Activated CD4-positive, alpha-beta T cell treated with anti-CD3 and anti-CD28 coated beads, Interleukin-10, Interleukin-2, amounts not matched to agents 100 ng/mL and 50 ng/mL, durations not matched to agents 16 hours and 8 hours (primary cell): ENCODE data around the gene SLC25A5.
A peak's percentile ranks its signal among the peaks of the same experiment; 100 is the strongest.
"Not testable (repeated sequence)": the region's sequence is repeated elsewhere in the genome, so short reads cannot be mapped to it uniquely, and the experiment has no call there.

Source experiments
- DNase-seq: peaks from one replicate; pipeline ENCODE4 v3.0.0-alpha.2; 2020

Gene SLC25A5

DNA sequence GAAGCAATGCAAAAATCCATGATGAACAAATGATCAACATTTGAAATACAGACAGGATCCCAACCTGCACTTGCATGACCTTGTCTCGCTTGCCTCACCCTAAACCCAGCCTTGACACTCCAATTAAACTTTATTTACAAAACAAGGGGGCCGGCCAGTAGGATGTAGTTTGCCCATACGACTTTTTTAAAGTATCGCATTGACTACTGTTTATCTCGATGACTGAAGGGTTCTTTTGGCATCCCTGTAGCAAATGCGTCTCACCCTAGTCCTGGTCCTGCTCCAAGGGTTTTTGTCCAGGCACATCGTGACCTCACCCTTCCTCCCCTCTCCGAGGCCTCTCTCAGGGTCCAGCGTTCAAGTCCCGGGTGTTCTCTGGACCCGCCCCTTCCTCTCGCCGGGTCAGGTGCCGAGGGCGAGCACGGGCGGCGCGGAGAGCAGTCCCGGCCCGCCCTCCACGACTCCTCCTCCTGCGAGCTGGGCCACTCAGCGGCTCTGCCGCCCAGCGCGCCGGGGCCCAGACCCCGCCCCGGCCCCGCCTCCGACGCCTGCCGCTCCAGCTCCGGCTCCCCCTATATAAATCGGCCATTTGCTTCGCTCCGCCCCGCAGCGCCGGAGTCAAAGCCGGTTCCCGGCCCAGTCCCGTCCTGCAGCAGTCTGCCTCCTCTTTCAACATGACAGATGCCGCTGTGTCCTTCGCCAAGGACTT lies at the start of gene SLC25A5:
Gene SLC25A5 (plus strand): TSS at position 603 of the 709 bp plus-strand sequence. CDS start 72 bp downstream, at position 675.
- DNase-seq, result peak; percentile 90

DNA sequence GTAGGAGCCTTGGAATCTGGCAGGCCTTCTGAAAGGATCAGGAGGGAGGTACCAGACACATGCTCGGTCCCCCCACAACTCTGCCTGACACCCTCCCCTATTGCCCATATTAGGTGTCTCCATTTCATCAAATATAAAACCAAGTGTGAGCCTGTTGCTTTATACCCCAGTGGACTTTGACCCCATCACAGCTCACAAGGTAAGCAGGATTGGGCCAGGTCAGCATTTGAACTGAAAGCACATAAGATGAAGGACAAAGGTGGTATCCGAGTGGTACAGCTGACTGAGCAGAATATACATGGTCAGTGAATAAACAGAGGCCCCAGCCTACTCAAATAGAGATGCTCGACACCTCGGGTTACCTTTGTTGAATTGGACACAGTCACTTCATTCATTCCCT lies 49.1 kb upstream of the SLC25A5 start:
- no peak for DNase-seq

DNA sequence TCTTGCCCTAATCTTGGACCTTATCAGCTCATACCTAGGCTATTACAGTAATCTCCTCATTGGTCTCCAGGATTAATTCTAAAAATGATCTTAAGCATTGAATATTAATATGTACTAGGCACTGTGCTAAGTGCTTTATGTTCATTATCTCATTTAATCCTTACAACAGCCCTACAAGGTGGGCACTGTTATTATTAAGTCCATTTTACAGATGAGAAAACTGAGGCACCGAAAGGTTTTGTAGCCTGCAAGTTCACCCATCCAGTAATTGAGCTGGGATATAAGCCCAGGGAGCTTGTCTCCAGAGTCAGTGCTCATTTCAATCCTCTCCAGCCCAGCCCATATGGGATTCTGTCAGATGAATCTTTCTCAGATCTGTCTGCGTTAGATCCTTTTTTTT lies 48.3 kb upstream of the SLC25A5 start:
- DNase-seq, result no peak

DNA sequence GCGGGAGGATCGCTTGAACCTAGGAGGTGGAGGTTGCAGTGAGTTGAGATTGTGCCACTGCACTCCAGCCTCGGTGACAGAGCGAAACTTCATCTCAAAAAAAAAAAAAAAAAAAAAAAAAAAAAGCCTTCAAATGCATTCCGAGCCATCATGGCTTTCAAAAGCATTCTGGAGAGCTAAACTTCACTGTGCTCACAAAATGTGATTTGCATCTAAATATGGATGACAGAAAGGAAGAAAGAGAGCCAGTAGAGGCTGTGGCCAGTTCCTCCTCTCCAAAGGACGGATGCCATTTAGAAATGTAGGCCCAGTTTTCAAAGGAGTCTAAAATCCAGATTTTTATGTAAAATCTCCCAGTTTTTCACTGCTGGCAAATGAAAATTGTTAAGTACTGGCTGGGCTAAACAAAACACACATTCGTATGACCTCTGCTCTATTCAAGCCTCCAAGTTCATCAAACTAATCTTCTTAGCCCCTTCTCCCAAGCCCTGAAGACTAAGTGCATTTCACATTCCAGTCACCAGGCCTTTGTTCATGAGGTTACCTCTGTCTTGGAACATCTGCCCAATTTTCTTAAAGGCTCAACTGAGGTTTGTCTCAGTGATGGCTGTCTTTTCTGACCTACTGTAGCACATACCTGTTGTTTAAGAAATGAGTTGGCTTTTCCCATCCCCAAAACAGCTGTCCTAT lies 47.1 kb upstream of the SLC25A5 start:
- DNase-seq, result no peak

DNA sequence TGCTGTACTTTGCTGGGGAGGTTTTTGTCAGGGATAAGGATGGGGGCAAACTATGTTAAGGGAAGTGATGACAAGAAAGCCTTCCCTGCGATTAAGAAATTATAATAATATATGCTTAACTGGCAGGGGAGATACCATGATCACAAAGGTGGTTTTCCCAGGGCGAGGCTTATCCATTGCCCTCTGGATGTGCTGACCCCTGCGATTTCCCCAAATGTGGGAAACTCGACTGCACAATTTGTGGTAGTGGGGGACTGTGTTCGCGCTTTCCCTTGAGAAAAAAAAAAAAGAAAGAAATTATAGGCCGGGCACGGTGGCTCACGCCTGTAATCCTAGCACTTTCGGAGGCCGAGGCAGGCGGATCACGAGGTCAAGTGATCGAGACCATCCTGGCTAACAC lies 44.6 kb upstream of the SLC25A5 start:
- no peak for DNase-seq

DNA sequence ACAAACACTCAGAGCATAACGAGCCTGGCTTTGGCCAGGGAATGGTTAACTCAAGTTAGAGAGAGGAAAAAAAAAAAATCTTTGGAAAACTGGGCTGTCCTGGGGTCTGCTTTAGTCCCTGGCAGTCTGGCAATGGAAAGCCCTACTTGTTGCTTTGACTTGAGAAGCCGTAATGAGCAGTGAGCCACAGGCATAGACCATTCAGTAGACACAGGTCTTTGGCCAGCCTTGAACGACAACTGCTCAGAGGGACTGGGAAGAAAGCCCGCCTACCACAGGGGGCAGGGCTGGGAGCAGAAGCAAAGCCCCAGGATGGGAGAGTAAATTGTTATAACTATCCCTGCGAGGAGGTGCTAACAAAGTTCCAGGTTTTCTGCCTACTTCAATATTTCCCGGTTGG lies 43.2 kb upstream of the SLC25A5 start:
- no peak for DNase-seq

DNA sequence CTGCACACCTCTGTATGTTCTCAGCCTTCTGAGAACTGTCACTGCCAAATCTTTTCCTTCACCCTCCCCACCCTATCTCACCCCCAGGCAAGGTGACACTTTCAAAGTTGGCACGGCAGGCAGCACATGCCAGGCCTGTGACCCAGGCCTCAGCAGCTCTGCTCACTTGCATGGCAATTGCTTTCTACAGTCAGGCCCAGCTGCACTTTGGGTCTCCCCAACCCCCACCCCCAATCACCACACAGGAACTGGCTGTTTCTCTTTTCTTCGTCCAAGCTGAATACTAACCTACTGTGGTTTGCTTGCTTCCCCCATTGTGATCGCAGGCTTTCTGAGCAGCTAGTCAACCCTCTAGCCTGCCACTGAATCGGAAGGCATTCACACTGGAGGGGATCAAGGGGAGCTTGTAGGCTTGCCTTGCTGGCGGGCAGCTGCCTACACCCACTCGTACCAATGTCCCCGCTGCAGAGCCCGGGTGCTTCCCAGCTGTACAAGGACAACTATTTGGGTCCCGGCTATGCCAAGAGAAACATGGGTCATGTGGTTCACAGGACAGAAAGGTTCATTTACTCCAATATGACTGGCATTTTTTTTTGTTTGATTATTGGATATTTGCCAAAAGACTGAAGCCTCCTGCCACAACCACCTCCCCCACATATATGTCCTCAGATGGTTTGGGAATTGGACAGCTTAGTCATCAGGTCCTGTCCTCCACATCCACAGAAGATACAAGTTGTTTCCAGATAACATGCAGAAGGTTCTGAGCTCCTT lies 41.0 kb upstream of the SLC25A5 start:
- DNase-seq, result no peak

DNA sequence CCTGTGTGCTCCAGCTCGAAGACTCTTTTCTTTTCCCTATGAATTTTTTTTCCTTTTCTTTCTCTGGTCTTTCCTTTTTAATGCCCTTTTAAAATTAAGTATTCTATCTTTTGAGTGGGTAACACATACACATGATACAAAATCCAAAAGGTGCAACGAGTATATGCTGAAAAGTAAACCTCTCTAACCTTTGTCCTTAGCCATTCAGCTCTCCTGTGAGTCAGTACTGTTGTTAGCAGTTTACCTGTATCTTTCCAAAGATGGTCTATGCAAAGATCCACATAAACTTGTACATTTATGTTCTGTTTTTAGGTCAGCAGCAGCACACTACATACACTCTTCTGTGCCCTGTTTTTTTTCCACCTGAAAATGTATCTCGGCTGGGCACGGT lies 40.5 kb upstream of the SLC25A5 start:
- DNase-seq, result no peak

DNA sequence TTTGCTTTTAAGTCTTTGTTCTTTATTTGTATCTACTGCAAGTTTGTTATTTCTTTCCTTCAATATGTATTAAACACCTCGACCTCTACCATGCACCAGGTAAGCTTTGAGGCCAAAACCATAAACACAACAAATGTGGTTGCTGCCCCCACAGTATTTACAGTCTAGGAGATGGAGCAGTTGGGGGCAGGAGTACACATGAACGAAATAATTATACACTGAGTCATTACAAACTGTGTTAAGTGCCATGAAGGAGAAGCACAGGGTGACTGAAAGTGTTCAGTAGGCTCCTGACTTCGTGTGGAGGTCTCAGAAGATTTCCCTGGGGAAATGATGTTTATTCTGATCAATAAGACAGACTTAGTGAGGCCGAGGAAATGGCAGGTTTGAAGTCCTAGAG lies 38.8 kb upstream of the SLC25A5 start:
- no peak for DNase-seq

DNA sequence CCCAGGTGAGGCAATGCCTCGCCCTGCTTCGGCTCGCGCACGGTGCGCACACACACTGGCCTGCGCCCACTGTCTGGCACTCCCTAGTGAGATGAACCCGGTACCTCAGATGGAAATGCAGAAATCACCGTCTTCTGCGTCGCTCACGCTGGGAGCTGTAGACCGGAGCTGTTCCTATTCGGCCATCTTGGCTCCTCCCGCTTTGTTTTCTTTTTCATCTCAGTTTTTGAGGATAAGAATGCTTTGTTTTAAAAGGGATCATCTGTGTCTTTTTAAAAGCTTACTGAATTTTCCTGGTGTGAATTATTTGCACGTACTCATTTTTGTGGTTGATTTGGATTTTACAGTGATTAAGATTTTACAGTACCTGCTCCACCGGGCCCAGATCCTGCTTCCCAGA lies 26.9 kb upstream of the SLC25A5 start:
- DNase-seq, result not testable (repeated sequence)

DNA sequence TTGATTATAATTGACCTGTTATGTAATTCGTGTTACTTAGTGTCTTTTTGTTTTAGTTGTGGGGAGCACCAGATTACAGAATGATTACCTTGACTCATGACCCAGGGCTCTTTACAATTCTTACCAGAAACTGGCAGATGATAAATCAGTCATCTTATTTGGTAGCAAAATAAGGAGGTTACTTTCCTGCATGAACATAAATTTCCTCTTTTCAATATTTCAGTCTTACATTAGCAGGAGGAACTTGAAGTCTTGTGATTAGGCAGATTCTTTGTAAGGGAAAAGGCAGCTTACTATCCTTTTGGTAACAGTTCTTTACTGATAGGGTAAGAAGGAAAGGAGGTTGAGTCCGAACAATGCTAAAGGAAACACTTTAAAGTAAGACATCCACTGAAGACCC lies 26.0 kb upstream of the SLC25A5 start:
- no peak for DNase-seq

DNA sequence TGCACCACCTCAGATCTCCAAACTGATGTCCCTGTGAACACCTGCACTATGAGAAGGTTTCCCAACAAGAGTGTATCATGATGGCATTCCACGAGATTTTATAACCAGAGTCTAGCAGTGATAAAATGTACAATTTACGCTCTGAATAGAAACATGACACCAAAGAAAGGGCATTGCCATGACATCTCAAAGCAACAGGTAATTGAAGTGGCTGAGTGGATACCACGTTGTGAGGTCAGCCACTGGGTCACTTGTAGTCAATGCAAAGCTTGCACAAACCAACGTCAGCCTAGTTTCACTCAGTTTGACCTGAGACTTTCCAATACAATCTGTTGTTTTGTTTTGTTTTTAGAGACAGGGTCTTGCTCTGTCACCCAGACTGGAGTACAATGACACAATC lies 15.0 kb upstream of the SLC25A5 start:
- DNase-seq, result no peak

DNA sequence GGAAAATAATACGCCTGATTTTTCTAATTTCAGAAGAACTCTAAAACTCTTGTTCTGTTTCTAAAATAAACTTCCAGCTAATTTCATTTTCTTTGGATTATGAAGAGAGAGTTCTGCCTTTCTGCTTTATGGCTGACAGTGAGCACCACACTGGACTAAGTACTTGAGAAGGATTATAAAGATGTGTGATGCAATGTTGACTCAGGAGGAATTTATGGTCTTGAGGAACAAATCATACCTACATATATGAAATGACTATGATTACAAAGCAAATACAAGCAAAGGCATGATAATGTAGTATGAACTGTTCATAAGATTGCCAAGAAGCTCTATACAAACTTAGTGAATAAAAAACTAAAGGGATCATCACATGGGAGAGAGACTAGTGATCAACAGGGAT lies 13.0 kb upstream of the SLC25A5 start:
- DNase-seq, result no peak

DNA sequence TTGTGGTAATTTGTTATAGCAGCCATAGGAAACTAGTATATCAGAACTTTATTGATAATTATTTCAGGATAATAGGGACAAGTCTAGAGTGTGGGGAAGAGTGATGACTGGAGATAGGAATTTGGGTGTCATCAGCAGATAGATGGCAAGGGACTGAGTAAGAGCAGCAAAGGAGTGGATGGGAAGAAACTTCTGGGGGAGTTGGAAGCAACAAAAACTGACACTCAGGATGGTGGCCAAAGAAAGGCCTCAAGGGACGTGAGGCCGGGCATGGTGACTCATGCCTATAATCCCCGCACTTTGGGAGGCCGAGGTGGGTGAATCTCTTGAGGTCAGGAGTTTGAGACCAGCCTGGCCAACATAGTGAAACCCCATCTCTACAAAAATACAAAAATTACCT lies 9.1 kb upstream of the SLC25A5 start:
- no peak for DNase-seq

DNA sequence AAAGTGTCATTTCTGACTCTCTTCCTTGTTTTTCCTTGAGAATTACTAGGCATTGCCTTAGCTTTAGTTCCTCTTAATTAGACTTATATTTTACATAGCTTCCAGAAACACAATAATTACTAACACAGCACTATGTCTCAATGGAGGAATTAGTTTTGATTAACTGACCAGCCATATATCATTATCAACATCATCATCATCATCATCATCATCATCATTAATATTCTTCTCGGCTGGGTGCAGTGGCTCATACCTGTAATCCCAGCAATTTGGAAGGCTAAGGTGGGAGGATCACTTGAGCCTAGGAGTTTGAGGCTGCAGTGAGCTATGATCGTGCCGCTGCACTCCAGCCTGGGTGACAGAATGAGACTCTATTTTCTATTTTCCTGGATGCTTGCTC lies 2.7 kb upstream of the SLC25A5 start:
- no peak for DNase-seq

DNA sequence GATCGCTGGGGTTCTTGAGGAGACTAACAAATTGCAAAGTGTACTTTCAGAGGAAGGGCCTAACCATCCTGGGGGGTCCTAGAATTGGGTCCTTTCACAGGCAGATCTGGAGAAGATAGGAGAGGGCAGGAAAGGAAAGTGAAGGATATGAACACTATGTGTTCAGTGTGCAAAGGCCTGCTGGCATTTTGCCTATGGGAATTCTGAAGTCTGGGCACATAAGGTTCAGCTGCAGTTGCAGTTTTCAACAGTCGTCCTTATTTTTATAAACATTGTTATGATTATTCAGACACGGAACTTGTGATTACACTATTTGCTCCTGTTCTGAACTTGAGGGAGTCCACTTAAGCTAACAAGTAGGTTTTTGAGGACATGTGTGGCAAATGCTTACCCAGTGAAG lies 1.3 kb upstream of the SLC25A5 start:
- DNase-seq, result no peak

DNA sequence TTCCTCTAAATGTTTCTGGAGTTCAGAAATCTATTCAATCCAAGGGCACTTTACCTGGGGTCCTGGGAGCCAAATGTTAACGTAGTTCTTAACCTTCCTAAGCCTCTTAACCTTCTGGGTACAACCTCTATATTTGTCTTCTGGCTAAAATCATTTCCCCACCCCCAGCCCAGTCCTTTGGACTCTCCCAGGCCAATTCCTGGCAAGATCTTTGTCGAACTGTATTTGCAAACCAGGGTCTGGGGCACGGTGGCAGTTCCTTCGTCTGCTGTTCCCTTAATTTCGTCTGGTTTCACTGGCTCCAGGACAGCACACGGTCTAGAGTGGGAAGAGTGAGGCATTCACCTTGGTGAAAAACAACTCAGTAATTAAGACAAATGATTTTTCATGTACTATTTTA lies 811 bp upstream of the SLC25A5 start:
- no peak for DNase-seq

DNA sequence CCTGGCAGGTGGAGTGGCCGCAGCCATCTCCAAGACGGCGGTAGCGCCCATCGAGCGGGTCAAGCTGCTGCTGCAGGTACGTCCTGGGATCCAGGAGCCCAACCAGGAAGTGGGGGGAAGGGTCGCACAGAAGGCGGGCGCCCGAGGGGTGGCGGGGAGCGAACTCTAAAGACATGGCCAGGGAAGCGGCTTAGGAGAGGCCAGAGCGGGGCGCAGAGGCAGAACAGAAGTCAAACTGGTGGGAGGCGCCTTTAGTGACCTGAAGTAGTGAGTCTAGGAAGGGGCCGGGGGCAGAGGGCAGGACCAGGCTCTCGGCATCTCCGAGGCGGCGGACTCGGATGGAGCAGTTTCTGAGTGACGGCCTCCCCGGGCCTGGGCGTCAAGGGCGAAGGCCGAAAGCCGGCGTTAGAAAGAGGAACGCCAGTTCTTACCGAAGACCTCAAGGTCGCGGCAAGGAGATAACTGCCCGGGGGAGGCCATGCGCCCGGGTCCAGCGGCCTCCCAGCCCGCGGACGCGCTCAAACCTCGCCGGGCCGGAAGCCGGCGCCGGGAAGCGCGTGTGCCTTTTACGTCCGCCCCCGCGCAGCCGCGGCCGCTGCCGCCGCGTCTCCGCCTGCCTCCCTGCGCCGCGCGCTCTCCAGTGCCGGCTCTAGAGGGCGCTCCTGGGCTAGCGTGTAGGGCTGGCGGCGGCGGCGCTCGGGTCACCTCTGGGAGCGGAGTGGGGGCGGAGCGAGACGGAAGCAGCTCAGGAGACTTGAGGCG lies 488 bp downstream of the SLC25A5 start:
- DNase-seq, result peak; percentile 90

DNA sequence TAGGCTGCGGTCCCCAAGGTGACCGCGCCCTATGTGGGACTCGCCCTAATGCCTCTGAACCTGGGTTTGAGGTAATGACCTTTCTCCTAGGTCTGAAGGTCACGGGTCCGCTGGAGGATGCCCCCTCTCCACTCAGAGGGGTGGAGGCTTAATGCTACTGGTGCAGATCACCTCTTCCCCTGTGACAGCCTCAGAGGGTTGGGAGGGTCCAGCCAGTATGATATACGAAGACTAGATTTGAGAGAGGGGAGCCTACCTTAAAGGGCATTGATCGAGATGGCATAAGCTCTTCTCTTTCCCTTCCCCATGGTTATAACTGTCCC lies 1.0 kb downstream of the SLC25A5 start:
- DNase-seq, result no peak

DNA sequence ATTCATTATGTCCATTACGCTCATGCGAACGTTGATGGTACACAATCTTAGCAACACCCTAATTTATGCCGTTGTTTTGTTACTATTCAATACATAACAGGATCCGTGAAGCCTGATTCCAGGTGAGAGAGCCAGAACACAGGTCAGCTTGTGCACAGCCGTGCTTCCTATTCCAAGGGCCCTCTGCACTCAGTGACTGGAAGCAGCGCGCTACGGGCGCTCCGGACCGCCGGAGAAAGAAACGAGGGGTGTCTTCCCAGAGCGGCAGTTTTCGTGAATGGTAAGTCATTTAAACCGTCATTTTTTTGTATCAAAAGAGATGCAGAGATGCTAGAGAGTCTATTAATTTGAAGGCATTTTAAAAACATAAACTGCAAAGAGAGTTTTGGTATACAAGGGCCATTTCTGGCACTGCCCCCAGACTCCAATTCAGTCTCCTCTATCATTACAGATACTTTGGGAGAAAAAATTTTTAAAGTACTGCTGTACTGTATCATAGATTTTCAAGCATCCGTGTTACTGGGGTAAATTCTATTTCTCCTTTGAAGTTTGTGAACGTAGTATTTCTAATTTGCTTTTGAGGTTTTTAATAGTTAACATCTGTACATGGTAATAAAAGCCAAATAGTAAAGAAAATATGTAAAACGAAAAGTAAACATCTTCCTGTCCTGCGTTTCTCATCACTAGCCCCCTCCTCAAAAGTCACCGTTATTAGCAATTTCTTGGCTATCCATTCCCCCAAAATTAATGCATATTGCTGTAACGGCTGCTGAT lies 6.6 kb downstream of the SLC25A5 start:
- no peak for DNase-seq

DNA sequence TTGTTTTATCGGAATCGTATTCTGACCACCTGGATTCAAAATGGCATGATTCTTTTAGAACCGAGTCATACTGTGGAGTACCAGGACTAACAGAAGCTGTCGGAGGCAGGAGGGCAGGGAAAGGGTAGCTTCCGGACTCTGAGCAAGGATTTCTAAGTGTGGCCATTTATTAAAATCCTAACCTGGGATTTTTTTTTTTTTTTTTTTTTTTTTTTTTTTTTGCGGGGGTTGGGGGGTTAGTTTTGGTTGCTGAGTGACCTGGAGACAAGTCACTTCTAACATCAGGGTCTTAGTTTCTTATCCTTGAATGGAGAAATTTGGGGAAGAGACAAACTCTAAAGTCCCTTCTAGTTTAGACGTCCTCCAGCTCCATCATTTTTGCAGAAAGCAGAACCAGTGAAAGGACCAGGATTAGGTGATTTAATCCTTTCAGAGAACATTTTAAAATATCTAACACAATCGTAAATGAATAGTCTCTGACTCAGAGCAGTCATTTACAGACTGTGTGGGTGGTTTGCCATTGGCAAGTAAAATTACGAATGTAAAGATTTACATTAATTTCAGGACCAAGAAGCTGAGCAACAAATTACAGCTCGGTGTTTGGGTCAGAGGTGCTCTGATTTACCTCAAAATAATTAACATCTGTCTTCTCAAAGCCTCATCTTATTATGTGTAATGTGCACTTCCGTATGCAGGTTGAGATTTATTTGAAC lies 7.3 kb downstream of the SLC25A5 start:
- peak; percentile 37 for DNase-seq

DNA sequence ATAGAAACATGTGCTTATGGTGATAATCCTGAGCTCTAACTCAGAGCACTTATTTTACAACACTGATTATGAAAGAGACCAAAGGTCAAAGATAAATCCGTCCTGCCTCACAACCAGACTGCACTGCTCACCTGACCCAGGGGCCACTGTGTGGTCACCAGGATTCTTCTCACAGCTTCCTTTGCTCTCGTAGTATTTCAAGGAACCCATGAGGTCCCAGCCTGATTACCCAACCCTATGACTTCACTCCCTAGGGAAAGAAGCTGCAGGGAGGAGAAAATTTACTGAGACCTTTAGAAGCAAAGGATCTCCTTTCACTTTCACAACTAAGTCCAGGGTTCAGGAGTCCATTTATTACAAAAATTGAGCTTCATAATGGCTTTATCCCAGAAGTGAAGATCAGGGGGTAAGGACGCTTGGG lies 9.6 kb downstream of the SLC25A5 start:
- DNase-seq, result no peak
